ENCODE results near the gene SH3TC1. TPM values are rescaled to one million over a fixed set of nuclear protein-coding genes. Genes with fewer than 3 reads are reported as not detected.

Gene SH3TC1
- total RNA-seq, 1 donor from 2014 or later = 12.5 TPM

GRCh38 chr4:8156617-8157016 is 42.5 kb upstream of the SH3TC1 start:
- Mint-ChIP-seq H3K9me3 (ENCODE audit: low read depth) (no peaks in the 10 kb centered on the region), H3K36me3 (ENCODE audit: insufficient read depth) (no peaks in the 10 kb centered on the region), H3K27me3 (peaks cover 50% of the 10 kb centered on the region), H3K4me1 (ENCODE audit: low read depth) (peaks cover 7% of the 10 kb centered on the region), H3K27ac (no peak overlapping the region), H3K4me3 (ENCODE audit: low read depth) (no peak overlapping the region)
- TF ChIP-seq CTCF (IDR thresholded peaks at IDR 0.05; ENCODE audit: unreplicated experiment) = no peak
- DNase-seq (ENCODE audit: low spot score, unreplicated experiment) = no peak

- Mint-ChIP-seq H3K9me3 (ENCODE audit: low read depth) (no peaks in the 10 kb centered on the region), H3K27ac (no peak overlapping the region), H3K4me3 (ENCODE audit: low read depth) (peak overlapping the region; percentile 52), H3K4me1 (ENCODE audit: low read depth) (peaks cover 7% of the 10 kb centered on the region), H3K36me3 (ENCODE audit: insufficient read depth) (no peaks in the 10 kb centered on the region), H3K27me3 (peaks cover 51% of the 10 kb centered on the region)
- no peak for TF ChIP-seq CTCF (IDR thresholded peaks at IDR 0.05; ENCODE audit: unreplicated experiment)
- DNase-seq (ENCODE audit: low spot score, unreplicated experiment) = no peak
These were observed 41.6 kb upstream of the SH3TC1 start for GRCh38 chr4:8157496-8157895.

GRCh38 chr4:8157944-8158709 is 41.0 kb upstream of the SH3TC1 start:
- no peak for TF ChIP-seq CTCF (IDR thresholded peaks at IDR 0.05; ENCODE audit: unreplicated experiment)
- Mint-ChIP-seq H3K4me3 (ENCODE audit: low read depth) (peak overlapping the region; percentile 64), H3K4me1 (ENCODE audit: low read depth) (peaks cover 7% of the 10 kb centered on the region), H3K36me3 (ENCODE audit: insufficient read depth) (no peaks in the 10 kb centered on the region), H3K27ac (no peak overlapping the region), H3K9me3 (ENCODE audit: low read depth) (no peaks in the 10 kb centered on the region), H3K27me3 (peaks cover 49% of the 10 kb centered on the region)
- no peak for DNase-seq (ENCODE audit: low spot score, unreplicated experiment)

GRCh38 chr4:8158710-8159536 is 40.2 kb upstream of the SH3TC1 start, which contains the start of gene ABLIM2:
Gene ABLIM2, minus strand, starts transcription at chr4:8158813. Its CDS starts 124 bp downstream, at chr4:8158689.
- peak within 1 kb of the TSS; percentile 80 for H3K27ac Mint-ChIP-seq
- peaks cover 44% of the 10 kb centered on the region for H3K27me3 Mint-ChIP-seq
- peaks cover 7% of the 10 kb centered on the region for H3K4me1 Mint-ChIP-seq (ENCODE audit: low read depth)
- no peaks in the 10 kb centered on the region for H3K9me3 Mint-ChIP-seq (ENCODE audit: low read depth)
- H3K4me3 Mint-ChIP-seq (ENCODE audit: low read depth) = peak within 1 kb of the TSS; percentile 90
- H3K36me3 Mint-ChIP-seq (ENCODE audit: insufficient read depth) = no peaks in the 10 kb centered on the region
- peak; percentile 3 for TF ChIP-seq CTCF (IDR thresholded peaks at IDR 0.05; ENCODE audit: unreplicated experiment)
- peak; percentile 99 for DNase-seq (ENCODE audit: low spot score, unreplicated experiment)

GRCh38 chr4:8159537-8160232 is 39.4 kb upstream of the SH3TC1 start:
- Mint-ChIP-seq H3K4me1 (ENCODE audit: low read depth) (peaks cover 7% of the 10 kb centered on the region), H3K9me3 (ENCODE audit: low read depth) (no peaks in the 10 kb centered on the region), H3K36me3 (ENCODE audit: insufficient read depth) (no peaks in the 10 kb centered on the region), H3K27me3 (peaks cover 49% of the 10 kb centered on the region), H3K4me3 (ENCODE audit: low read depth) (peak overlapping the region; percentile 90), H3K27ac (peak overlapping the region; percentile 43)
- TF ChIP-seq CTCF (IDR thresholded peaks at IDR 0.05; ENCODE audit: unreplicated experiment) = no peak
- no peak for DNase-seq (ENCODE audit: low spot score, unreplicated experiment)
